Stimulated activated CD4-positive, alpha-beta T cell treated with anti-CD3 and anti-CD28 coated beads, Interleukin-1b, Interleukin-23, amount 100 ng/mL, for 1 hour (primary cell): ENCODE data around the gene SELP.
"Not testable (repeated sequence)": the region's sequence is repeated elsewhere in the genome, so short reads cannot be mapped to it uniquely, and the experiment has no call there.

Experiments
- DNase-seq, 2 donors: peaks; one replicate each; pipeline ENCODE4 v3.0.0-alpha.2; 2020; ENCODE audit warnings: low read depth in 2 of 2

The SELP gene

GRCh38 chr1:169630006-169630405 lies at the start of gene SELP:
Gene SELP, minus strand, starts transcription at chr1:169630124. Its CDS starts 50 bp downstream, at chr1:169630074.
- DNase-seq, result no peak

GRCh38 chr1:169679692-169680091 lies 49.8 kb upstream of the SELP start:
- DNase-seq, result no peak

- DNase-seq, result no peak
These were observed 46.1 kb upstream of the SELP start for GRCh38 chr1:169676001-169676400.

DNA sequence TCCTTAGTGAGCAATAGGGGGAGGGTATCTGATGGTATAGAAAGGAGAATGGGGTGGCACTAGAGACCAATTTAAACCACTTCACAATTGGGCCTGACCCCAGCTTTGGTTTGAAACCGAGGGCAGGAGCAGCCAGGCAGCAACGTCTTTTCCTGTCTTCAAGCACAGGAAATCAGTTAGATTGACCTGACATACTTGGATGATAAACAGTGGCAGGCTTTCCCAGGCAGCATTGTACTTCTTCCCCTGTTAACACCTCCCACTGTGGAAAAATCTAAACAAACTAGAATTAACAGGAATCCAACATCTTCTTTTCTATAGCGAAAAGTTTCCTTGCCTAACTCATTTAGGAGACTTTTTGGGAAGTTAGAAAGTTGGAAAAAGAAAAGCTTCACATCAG lies 40.9 kb upstream of the SELP start:
- no peak for DNase-seq

DNA sequence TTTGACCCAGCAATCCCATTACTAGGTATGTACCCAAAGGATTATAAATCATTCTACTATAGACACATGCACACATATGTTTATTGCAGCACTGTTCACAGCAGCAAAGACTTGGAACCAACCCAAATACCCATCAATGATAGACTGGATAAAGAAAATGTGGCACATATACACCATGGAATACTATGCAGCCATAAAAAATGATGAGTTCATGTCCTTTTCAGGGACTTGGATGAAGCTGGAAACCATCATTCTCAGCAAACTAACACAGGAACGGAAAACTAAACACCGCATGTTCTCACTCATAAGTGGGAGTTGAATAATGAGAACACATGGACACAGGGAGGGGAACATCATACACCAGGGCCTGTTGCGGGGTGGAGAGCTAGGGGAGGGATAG lies 40.3 kb upstream of the SELP start:
- DNase-seq, result not testable (repeated sequence)

DNA sequence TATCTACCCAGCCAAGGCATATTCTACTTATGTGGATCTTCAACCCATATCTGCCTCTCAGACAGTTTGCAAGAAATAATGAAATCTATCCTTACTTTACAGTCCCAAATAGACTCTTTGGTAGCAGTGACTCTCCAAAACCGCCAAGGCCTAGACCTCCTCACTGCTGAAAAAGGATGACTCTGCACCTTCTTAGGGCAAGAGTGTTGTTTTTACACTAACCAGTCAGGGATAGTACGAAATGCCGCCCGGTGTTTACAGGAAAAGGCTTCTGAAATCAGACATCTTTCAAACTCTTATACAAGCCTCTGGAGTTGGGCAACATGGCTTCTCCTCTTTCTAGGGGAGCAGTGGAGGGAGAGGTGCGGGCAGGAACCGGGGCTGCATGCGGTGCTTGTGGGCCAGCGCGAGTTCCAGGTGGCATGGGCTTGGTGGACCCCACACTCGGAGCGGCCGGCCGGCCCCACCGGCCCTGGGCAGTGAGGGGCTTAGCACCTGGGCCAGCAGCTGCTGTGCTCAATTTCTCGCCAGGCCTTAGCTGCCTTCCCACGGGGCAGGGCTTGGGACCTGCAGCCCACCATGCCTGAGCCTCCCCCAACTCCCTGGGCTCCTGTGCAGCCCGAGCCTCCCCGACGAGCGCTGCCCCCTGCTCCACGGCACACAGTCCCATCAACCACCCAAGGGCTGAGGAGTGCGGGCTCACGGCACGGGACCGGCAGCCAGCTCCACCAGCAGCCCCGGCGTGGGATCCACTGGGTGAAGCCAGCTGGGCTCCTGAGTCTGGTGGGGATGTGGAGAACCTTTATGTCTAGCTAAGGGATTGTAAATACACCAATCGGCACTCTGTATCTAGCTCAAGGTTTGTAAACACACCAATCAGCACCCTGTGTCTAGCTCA lies 38.0 kb upstream of the SELP start:
- not testable (repeated sequence) for DNase-seq

- DNase-seq, result not testable (repeated sequence)
These were observed 37.3 kb upstream of the SELP start for GRCh38 chr1:169667227-169667639.

DNA sequence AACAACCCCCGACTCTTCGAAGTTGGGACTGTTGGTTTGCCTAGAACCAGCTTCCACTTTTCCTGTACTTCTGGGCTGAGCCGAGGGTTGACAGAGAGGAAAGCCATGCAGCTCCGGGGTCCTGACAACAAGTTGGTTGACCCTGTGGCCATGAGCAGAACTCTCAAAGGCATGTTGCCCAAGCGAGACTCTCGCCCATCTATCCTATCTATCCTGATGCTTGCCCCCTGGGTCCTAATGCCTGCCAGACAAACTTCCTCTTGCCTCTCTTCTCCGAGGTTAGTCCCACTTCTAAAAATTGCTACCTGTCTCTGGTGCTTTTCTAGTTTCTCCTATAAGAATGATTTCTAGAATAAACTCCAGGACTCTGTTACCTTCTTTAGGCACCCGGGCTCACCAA lies 32.8 kb upstream of the SELP start:
- DNase-seq, result not testable (repeated sequence)

DNA sequence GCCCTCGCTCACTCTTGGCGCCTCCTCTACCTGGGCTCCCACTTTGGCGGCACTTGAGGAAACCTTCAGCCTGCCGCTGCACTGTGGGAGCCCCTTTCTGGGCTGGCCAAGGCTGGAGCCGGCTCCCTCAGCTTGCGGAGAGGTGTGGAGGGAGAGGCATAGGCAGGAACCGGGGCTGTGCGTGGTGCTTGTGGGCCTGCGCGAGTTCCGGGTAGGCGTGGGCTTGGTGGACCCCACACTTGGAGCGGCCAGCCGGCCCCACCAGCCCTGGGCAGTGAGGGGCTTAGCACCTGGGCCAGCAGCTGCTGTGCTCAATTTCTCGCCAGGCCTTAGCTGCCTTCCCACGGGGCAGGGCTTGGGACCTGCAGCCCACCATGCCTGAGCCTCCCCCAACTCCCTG lies 31.1 kb upstream of the SELP start:
- not testable (repeated sequence) for DNase-seq

DNA sequence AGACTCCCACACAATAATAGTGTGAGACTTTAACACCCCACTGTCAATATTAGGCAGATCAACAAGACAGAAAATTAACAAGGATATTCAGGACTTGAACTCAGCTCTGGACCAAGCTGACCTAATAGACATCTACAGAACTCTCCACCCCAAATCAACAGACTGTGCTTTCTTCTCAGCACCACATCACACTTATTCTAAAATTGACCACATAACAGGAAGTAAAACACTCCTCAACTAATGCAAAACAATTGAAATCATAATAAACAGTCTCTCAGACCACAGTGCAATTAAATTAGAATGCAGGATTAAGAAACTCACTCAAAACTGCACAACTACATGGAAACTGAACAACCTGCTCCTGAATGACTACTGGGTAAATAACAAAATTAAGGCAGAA lies 28.9 kb upstream of the SELP start:
- DNase-seq, result not testable (repeated sequence)

DNA sequence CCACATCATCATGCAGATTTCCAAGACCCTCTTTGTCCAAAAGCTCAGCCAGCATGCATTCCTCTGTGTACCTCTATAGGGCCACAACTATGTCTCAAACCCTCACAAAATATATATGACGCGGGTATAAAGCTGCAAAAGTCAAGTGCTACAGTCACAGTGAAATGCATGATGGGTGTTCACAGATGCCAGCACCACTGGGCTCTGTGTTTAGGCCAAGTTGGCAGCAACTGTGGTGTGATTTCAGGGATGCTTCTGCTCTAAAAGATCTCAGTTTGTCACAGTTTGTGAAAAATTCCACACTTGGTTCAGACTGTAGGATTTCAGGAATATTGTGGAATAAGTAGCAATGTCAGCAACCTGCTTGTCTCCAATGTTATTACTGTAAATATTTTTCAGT lies 23.9 kb upstream of the SELP start:
- DNase-seq, result no peak

DNA sequence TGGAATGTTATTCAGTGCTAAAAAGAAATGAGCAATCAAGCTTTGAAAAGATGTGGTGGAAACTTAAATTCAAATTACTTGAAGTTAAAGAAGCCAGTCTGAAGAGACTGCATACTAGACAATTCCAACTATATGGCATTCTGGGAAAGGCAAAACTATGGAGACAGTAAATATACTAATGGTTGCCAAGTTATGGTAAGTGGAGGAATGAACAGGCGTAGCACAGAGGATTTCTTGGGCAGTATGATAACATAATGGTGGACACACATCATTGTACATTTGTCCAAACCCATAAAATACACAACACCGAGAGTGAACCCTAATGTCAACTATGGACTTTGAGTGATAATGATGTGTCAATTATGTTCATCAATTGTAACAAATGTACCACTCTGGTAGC lies 21.1 kb upstream of the SELP start:
- DNase-seq, result no peak

GRCh38 chr1:169650551-169650950 lies 20.6 kb upstream of the SELP start:
- no peak for DNase-seq

DNA sequence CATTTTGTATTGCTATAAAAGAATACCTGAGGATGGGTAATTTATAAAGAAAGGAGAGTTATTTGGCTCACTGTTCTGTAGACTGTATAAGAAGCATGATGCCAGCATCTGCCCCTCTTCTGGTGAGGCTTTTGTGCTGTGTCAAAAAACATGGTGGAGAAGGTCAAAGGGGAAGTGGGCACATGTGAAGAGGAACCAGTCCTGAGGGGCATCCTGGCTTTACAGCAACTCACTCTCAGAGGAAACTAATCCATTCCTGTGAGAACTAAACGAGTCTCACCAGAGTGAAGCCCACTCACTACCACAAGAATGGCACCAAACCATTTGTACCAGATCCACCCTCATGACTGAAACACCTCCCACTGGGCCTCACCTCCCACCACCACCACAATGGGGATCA lies 18.8 kb upstream of the SELP start:
- no peak for DNase-seq

- no peak for DNase-seq
These were observed 18.3 kb upstream of the SELP start for GRCh38 chr1:169648187-169648586.

- DNase-seq, result no peak
These were observed 17.6 kb upstream of the SELP start for GRCh38 chr1:169647512-169647911.

GRCh38 chr1:169644297-169644696 lies 14.4 kb upstream of the SELP start:
- no peak for DNase-seq

DNA sequence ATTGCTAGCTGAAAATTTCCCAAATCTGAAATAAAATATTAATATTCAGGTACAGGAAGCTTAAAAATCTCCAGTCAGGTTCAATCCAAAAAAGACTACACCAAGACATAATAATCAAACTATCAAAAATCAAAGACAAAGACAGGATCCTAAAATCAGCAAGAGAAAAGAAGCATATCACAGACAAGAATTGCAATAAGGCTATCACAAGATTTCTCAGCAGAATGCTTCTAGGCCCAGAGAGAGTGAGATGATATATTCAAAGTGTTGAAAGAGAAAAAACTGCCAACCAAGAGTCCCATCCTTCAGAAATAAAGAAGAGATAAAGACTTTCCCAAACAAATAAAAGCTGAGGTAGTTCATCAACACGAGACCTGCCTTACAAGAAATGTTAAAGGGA lies 5.0 kb upstream of the SELP start:
- no peak for DNase-seq

DNA sequence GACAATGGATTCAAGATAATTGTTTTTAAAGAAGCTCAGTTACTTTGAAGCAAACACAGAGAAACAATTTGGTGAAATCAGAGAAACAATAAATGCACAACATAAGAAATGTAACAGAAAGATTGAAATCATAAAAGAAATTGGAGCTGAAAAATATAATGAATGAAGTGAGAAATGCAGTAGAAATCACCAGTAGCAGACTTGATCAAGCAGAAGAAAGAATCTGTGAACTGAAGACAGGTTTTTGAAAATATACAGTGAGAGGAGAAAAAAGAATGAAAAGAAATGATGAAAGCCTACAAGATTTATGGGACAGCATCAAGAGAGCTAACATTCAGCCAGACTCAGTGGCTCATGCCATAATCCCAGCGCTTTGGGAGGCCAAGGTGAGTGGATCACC lies 4.2 kb upstream of the SELP start:
- DNase-seq, result no peak

DNA sequence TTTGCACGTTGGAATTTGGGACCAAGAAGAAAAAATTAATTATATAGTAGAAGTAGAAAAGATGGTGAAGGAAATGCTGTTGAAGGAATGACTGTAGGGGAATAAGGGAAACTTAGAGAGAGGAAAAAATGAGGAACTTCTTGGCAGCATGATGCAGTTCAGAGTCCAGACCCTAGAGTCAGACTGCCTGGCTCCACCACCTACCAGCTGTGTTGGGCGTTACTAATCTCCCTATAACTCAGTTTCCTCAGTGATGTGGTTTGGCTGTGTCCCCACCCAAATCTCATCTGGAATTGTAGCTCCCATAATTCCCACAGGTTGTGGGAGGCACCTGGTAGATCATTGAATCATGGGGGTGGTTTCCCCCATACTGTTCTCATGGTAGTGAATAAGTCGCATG lies 1.3 kb upstream of the SELP start:
- no peak for DNase-seq

DNA sequence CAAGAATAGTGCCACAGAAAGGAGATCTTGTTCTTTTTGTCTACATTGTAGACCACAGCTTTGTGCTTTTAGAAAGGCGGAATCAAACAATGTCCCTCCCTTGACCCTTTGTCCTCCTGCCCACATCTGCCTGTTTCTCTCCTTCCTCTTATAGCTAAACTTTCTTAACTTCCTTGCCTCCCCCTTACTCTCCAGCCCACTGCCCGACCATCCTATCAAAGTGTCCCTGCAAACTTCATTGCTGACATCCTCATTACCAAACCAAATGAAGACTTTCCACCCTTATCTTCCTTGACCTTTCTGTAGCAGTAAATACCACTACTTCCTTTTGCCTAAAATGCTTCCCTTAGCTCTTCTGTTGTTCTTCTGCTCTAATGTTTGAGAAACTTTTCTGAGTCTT lies 5.0 kb downstream of the SELP start:
- DNase-seq, result no peak

- no peak for DNase-seq
These were observed 5.8 kb downstream of the SELP start for GRCh38 chr1:169624122-169624521.

DNA sequence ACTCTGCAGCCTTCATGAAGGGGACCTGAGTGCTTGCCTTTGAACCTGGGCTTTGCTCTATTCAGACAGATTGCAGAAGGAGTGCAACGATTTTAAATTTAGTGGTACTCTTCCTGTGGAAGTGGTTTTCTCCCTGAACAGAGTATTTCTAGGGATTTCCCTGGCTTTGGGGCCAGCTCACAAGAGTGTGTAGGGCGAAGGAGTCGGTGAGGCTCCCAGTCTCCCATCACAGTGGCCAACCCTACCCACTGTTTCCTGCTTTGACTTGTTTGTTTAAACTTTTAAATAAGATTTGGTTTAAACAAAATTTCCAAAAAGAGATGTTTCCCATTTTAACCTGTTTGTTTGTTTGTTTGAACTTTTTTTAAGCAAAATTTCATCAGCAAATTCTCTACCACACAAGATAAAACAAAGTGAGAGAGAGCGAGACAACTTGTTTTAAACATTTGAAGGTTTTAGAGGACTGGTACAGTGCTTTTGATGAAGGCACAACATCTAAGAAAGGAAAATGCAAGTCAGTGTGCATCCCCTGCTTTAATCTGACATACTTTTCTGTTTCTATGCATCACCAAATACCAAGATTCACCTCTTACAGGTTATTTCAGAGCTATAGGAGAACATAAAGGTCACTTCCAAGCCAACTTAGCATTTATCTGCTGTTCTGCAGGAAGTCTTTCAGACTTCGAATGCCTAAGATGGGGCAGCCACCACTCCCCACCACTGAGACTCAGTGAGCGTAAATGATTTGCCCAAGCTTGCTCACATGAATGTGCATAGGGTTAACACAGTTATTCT lies 6.6 kb downstream of the SELP start:
- DNase-seq, result no peak
